Pulmonary artery endothelial cell (primary cell): ENCODE results near the gene SOX5. TPM values are rescaled to one million over a fixed set of nuclear protein-coding genes. Genes with fewer than 3 reads are reported as not detected.
"Not testable (repeated sequence)": the region's sequence is repeated elsewhere in the genome, so short reads cannot be mapped to it uniquely, and the experiment has no call there.

ENCODE experiments used
- DNase-seq: peaks from one replicate; pipeline ENCODE4 v3.0.0-alpha.2; 2011; ENCODE audit warnings: low read depth, low spot score
- total RNA-seq: library from RNA; depleted of rRNA; stranded (reverse); fragments of >200 nt; gene quantifications from 2 replicates; pipeline ENCODE4 v1.2.3, GENCODE V29; 2014

Gene SOX5
- total RNA-seq, 1 donor from 2014 or later, result 1.1 TPM

DNA sequence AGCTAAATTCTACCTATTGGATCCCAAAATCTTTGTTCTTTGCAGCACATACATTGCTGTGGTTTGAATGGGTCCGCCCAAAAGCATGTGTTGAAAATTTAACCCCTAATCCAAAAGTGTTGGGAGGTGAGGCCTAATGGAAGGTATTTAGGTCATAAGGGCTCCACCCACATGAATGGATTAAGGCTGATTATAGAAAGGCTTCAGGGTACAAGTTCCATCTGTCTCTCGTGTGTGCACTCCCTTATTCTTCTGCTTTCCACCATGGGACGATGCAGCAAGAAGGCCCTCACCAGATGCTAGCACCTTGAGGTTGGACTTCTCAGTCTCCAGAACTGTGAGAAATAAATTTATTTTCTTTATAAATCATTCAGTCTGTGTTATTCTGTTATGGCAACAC, 190.9 kb downstream of the SOX5 start:
- DNase-seq, result no peak

GRCh38 chr12:23757541-23757962, 191.9 kb downstream of the SOX5 start:
- no peak for DNase-seq

DNA sequence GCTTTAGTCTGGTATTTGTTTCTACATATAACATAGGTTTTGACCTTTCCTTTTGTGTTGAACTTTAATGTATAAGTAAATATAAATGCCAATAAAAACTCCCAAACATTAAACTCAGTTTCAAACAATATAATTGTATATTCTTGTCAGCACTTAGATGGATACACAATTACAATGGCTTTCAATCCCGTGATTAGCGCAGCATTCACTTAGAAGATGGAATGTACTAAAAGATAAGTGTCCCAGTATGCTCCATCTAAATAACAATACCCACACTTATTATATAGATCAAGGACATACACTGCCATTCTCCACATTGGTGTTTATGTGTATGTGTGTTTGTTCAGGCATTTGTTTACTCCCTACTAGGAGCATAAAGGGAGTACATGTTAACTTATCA, 193.1 kb downstream of the SOX5 start:
- DNase-seq, result no peak

GRCh38 chr12:23753628-23754365, 195.7 kb downstream of the SOX5 start:
- DNase-seq, result no peak

DNA sequence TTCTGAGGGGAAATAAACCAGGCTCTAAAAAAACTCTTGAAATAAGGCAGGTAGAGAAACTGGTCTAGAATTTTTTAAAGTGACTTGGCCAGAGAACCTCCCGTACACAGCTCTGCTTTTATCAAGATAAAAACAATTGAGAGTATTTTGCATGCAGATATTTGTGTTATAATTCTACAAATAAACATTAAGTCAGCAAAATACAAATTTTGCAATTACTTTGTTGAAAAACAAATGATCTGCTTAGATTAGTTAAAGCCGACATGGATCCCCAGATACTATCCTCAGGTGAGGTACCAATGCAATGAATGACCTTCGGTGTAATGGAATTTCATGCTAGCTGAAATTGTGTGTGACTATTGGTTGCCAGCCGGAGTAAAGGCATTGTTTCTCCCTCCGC, 197.2 kb downstream of the SOX5 start:
- no peak for DNase-seq

- no peak for DNase-seq
Observed at GRCh38 chr12:23751641-23752040, 197.8 kb downstream of the SOX5 start.

GRCh38 chr12:23750923-23751322, 198.5 kb downstream of the SOX5 start:
- no peak for DNase-seq

- DNase-seq, result no peak
Observed at GRCh38 chr12:23744696-23745095, 204.8 kb downstream of the SOX5 start.

DNA sequence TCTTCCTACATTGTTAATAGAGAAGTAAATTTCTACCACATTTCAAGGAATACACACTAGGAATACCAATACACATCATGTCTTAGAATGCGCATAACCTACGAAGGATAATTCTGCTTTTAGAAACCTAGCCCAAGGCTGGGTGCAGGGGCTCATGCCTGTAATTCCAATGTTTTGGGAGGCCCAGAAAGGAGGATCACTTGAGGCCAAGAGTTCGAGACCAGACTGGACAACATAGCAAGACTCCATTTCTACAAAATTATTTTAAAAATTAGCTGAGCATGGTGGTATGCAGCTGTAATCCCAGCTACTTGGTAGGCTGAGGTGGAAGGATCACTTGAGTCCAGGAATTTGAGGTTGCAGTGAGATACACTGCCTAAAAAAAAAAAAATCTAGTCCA, 206.9 kb downstream of the SOX5 start:
- DNase-seq, result no peak

GRCh38 chr12:23731493-23731892, 218.0 kb downstream of the SOX5 start:
- DNase-seq, result no peak

DNA sequence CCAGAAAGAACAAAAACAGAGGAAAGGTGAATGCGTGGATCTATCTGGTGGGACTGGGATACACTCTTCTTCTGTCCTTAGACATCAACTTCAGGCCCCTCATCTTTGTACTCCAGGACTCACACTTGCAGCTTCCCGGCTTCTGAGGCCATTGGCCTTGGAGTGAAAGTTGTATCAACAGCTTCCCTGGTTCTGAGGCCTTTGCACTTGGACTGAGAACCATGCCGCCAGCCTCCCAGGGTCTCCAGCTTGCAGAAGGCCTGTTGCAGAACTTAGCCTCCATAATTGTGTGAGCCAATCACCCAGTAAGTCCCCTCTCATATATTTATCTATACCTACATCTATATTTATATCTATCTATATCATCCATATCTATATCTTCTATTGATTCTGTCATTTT, 218.4 kb downstream of the SOX5 start:
- no peak for DNase-seq

DNA sequence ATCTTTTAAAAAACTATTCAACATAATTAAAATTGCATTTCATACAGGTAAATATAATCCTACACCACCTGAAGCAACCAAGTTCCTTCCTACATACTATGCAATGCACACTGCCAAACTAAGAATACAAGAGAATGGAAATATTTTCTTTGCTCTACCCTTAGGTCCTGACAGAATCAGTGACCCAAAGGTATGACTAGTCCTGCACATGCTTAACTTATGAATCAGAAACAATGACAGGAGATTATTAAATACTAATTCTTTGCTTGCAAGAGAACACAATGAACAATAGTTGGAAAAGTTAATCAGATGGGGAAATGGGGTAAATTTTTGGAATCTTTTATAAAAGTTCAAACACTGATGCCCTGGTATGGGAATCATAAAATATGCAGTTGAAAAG, 220.1 kb downstream of the SOX5 start:
- peak; percentile 3 for DNase-seq

GRCh38 chr12:23726646-23727045, 222.8 kb downstream of the SOX5 start:
- no peak for DNase-seq

DNA sequence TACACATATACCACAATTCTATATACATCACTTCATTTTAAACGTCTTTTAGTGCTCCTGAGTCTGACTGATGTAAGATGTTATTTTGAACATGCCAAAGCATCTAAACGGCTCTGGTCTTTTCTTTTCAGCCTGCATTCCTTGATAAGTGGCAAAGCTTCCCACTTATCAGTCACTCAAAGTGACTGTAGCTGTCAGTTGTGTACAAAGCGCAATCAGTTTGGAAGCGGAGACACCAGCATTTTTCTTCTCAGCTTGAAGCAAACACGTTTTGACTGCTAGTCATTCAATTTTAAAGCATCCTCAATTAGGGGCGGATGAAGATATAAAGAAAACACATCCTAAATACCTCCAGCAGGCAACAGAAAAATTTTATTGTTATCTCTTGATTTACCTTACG, 226.8 kb downstream of the SOX5 start:
- DNase-seq, result no peak

DNA sequence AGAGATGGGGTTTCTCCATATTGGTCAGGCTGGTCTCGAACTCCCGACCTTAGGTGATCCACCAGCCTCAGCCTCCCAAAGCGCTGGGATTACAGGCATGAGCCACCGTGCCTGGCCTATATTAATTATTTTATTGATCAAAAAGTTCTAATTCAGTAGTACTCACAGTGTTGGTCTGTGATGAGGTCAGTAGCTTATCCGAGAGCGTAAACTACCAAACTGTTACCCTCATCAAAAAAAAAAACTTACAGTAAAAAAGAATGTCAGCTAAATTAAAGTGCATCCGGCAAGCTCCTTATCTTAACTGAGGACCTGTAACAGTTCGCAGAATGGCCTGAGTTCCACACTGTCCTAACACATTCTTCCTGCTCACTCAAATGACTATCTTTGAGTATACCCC, 228.2 kb downstream of the SOX5 start:
- no peak for DNase-seq

GRCh38 chr12:23719493-23719892, 230.0 kb downstream of the SOX5 start:
- no peak for DNase-seq

- not testable (repeated sequence) for DNase-seq
Observed at GRCh38 chr12:23710361-23710760, 239.1 kb downstream of the SOX5 start.

DNA sequence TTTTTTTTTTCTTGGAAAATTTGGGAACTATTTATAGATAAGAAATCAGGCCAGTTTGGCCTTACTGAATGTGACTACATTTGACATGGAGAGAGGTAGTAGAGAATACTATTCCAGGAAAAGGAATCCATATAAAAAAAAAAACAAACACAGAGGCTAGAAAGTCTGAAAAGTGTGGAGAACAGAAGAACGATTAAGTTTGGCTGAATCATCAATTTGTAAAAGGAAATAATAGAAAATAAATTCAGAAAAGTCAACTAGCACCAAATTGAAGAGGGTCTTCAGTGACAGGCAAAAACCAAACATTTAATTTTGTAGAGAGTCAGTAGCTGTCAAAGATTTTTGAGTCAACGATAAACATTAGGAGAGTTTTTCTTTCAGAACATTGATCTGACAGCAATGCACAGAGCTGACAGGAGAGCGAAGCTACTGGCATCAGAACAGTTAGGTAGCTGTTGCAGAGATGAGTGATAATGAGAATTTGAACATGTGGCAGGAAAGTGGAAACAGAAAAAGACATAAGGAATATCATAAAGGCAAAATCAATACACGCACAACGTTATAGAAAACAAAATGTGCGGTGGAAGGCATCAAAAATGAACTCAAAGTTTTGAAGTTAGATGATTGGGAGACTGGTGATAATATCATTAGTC, 241.2 kb downstream of the SOX5 start:
- DNase-seq, result no peak

DNA sequence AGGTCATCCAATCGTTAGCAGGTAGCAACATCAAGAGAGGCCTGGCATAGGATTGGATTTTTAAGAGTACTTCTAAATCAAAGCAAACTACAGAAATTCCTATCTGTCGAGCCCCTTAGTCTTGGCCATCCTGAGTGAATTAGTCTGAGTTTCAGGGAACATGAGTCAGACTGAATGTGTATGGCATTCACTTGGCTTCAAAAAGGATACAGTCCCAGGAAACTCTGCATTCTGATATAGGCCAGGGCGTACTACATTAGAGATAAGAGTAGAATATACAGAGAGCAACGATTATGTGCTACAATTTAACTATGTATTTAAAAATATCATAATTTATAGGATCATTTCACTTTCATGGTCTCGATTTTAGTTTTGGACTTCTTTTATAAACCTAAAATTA, 242.2 kb downstream of the SOX5 start:
- DNase-seq, result no peak

GRCh38 chr12:23704992-23705943, 244.2 kb downstream of the SOX5 start:
- no peak for DNase-seq

GRCh38 chr12:23703051-23703450, 246.4 kb downstream of the SOX5 start:
- no peak for DNase-seq

- no peak for DNase-seq
Observed at GRCh38 chr12:23699031-23699430, 250.4 kb downstream of the SOX5 start.
